NCI-H510A treated with DMSO at 0.1 percent for 48 hours (cell line): ENCODE data around the gene CPNE6.
"Not testable (repeated sequence)": the region's sequence is repeated elsewhere in the genome, so short reads cannot be mapped to it uniquely, and the experiment has no call there.

Experiments used
- DNase-seq: peaks from one replicate; lab custom pipeline; 2025; lab: John Stamatoyannopoulos, UW

Gene CPNE6

DNA sequence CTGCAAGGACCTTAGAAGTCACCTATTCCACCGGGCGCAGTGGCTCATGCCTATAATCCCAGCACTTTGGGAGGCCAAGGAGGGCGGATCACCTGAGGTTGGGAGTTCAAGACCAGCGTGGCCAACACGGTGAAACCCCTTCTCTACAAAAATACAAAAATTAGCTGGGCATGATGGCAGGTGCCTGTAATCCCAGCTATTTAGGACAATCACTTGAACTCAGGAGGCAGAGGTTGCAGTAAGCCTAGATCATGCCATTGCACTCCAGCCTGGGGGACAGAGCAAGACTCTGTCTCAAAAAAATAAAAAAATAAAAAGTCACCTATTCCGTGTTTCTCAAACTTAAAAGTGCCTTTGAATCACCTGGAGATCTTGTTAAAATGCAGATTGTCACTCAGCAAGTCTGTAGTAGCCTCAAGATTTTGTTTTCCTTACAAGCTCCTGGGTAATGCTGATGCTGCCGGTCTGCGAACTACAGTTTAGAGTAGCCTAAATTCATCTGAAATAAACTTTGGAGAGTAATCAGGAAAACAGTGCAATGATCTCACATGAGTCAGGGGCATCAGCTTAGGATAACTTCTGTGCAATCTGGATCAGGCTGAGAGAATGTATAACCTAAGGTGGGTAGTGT is 34.4 kb downstream of the CPNE6 start:
- not testable (repeated sequence) for DNase-seq

DNA sequence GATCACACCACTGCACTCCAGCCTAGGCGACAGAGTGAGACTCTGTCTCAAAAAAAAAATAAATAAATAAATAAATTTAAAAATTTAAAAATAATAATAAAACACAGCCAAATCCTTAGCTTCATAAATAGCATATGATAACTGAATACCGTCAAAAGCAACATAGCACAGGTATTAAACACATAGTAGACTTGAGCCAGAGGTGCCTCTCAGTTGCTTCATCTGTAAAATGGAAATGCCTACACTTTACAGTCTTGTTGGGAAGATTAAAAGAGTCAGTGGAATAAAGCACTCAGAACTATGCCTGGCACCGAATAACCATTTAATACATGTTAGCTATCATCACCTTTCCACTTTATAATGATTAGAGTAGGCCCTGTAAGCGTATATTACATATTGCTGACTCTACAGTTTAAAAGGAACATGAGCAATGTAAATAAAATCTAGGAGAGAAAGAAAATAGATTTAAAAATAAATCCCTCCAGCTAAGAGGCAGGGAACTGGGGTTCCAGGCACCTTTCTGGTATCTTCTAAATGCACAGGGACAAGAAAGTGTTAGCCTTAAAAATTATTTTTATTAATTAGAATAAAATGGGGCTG is 35.4 kb downstream of the CPNE6 start:
- no peak for DNase-seq

DNA sequence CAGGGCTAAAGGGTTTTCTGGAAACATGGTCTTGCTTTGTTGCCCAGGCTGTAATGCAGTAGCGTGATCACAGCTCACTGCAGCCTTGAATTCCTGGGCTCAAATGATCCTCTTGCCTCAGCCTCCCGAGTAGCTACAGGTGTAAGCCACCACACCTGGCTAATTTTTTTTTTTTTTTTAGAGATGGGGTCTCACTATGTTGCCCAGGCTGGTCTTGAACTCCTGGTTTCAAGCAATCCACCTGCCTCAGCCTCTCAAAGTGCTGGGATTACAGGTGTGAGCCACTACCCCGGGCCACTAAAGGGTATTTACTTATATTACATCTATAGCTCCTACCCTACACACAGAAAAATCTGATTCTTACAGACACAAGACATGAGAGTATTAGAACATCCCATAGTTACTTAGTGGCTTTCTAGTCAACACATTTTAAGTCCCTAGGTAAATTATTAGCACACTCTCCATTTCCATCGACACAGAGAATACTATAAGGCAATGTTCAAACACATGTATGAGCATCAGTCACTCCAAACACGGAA is 37.0 kb downstream of the CPNE6 start:
- DNase-seq, result no peak

DNA sequence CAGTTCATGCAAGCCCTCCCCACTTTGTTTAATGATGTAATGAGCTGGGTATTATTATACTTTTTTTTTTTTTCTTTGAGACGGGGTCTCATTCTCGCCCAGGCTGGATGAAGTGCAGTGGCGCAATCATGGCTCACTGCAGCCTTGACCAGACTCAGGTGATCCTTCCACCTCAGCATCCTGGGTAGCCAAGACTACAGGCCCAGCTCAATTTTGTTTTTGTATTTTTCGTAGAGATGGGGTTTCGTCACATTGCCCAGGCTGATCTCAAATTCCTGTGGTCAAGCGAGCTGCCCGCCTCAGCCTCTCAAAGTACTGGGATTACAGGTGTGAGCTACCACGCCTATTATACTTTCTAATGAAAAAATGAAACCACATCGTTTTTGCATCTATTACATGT is 38.7 kb downstream of the CPNE6 start:
- no peak for DNase-seq

DNA sequence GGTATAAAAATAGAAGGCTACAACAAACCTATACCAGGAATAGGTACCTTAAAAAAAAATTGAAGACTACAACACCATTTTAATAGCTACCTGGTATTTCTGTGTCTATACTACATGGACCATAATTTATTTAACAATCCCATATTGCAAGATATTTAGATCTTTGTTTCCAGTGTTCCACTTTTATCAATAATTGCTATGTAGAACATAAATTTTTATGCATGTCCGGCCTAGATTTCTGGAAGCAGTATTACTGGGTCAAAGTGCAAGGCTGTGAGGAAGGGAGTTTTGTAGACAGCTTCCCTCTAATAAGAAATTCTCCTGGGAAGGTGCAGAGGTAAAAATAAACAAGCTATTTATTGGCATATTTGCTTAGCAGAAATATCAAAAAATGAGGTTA is 39.2 kb downstream of the CPNE6 start:
- DNase-seq, result no peak

DNA sequence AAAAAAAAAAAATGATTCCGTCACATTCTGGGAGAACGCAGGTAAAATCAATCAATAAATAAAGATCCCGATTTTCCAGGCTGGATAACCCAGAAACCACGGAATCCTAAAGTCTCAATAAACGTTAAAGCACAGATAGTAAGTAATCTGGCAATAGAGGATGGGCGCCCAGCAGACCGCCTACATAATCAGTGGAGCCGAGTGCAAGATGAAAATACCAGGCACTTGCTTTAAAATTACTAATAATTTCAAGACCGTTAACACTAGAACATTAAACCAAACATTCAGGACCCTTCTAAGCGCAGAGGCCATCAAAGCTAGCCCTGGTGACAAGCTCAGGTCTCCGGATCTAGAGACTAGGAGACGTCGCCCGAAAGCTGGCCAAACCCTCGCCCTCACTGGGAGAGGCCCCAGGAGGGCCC is 42.0 kb downstream of the CPNE6 start:
- no peak for DNase-seq

DNA sequence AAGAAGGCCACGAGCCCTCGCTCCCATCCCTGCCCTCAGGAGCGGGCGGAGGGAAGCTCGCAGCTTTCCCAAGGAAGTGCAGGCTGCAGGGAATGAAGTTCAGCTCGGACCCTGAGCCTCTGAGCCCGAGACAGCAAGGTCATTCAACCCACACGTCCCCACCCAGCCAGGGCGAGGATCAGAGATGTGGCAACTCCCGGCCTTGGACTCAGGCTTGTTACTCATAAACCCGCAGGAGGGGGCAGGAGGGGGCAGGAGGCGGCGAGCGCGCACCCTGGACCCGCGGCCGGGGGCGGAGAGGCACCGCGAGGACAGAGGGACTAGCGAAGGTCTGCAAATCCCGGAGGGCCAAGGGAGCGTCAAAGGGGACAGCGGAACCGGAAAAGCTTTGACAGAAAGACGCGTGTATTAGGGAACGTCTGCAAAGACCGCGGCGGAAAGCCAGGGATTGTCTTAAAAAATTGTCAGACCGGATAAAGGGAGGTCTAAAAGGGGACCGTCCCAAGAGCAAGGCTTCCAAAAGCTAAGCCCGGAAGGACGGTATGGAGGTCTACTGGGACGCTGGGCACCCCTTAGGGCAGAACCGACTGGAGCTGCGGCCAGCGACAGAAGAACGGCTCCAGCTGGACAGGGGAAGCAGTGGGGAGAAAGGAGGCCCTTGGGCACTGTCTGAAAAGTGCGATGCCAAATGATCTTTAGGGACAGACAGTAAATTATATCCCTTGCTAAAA is 42.6 kb downstream of the CPNE6 start:
- DNase-seq, result peak; percentile 96

DNA sequence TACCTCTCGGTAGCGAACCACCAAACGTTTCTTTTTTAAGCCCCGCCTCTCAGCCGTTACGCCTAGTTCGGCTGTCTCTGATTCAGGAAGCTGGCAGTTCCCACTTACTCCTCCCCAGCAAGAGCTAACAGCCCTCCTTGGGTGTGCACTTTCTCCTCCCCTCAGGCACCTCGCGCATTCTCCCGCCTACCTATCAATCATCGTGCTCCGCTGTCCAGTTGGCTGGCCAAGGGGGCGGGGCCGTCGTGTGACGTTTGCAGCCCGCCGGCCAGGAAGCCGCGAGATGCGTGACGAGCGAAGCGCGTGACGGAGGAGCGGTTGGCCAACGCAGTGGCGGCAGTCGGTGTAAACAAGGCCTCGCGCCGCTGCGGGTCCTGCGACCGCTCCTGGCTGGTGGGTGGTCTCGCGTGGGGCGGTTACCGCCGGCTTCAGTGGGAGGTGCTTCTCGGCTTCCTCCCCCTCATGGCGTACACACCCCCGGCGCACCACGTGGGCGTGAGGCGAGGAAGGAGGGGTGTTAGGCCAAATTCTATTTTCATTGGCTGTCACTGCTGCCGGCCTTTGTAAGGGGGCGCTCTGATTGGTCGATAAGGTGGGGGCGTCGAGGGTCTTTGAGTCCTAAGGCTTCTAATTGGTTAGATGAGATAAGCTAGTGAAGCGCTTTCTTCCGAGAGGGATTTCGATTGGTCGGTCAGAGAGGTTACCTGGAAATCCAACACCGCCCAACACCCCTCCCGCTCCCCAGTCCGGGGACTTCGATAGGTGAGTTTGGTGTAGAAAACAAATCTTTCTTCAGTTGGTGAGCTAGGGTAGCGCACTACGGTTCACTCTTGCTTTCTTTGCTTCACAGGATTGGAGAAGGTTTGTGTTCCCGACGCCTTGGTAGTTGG is 43.4 kb downstream of the CPNE6 start, which contains the start of the genes DCAF11 and NRL:
TSS of gene DCAF11 (plus strand) at position 246 of the 890 bp plus-strand sequence. CDS start 818 bp downstream, outside the sequence.
TSS of gene NRL (minus strand) at position 418 of the 890 bp plus-strand sequence. CDS start 32,101 bp downstream, outside the sequence.
- peak; percentile 98 for DNase-seq

DNA sequence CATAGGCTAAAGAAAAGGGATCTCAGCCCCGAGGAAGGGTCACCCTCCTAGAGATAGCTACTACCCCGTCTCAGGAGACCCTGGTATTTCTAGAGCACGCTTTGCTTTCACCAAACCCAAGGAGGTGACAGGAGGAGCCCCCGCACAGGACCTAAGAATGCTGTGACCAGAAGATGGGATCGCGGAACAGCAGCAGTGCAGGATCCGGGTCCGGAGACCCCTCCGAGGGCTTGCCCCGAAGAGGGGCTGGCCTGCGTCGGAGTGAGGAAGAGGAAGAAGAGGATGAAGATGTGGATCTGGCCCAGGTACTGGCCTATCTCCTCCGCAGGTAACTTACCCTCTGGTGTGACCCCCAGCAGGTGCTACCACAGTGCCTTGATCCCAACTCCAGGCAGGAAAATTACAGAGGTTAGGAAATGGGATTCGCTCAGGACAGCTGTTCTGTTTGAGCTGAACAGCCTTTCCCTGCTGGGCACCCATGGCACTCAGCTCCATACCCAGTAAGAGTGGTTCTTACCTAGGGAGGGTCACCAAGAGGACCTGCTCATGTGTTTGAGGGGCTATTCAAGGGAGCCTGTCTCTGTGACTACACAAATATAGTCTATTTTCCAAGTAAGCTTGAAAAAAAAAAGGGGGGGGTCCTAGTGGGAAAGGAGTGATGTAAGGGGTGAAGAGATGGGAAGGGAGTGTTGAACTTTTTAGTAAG is 44.2 kb downstream of the CPNE6 start:
- no peak for DNase-seq

DNA sequence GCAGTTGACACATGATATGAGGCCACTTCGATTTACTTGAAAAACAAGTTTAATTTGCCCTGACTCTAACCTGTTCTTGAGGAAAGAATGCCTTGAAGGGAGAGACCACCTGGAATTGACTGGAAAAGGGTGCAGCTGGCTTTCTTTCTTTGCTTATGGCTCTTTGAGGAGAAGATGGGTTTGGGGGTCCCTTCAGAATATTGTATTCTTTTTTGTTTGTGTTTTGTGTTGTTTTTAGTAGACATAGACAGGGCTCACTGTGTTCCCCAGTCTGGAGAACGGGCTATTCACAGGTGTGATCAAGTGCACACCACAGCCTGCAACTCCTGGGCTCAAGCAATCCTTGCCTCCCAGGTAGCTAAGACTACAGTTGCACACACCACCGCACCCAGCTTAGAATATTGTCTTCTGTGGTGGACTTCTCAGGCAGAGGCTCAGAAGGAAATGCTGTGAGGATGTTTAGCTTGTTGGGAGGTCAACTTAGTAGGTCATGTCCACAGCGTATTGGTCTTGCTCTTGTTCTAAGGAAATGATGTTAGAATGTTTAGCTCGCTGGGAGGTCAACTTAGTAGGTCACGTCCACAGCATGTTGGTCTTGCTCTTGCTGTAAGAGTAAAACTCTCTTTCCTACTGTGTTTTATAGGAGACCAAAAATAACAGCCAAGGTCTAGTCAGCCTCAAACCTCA is 44.9 kb downstream of the CPNE6 start:
- DNase-seq, result no peak

DNA sequence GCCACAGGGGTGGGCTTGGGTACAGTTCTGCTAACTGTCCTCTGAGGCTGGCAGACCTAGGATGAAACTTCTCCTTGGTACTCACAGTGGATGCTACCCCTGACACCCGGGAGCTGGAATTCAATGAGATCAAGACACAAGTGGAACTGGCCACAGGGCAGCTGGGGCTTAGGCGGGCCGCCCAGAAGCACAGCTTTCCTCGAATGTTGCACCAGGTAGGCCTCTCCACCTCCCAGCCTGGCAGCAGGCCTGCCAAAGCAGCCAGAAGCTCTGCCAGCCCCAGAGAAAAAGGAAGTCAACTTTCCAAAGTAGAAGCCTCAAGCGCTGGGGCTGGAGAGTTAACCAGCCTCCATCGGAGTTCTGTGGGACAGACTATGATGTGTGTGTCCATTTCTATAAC is 45.8 kb downstream of the CPNE6 start:
- DNase-seq, result no peak

DNA sequence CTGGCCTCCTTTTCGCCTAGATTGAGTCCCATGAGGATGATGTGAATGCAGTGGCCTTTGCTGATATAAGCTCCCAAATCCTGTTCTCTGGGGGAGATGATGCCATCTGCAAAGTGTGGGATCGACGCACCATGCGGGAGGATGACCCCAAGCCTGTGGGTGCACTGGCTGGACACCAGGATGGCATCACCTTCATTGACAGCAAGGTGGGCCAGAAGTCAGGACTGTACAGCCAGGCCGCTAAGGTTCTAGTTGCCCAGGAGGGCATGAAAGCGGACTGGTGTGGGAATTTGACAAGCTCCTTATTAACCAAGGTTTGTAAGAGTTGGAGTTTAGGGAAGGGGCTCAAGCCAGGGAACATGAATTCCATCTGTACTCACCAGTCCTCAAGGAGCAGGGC is 48.3 kb downstream of the CPNE6 start:
- no peak for DNase-seq

DNA sequence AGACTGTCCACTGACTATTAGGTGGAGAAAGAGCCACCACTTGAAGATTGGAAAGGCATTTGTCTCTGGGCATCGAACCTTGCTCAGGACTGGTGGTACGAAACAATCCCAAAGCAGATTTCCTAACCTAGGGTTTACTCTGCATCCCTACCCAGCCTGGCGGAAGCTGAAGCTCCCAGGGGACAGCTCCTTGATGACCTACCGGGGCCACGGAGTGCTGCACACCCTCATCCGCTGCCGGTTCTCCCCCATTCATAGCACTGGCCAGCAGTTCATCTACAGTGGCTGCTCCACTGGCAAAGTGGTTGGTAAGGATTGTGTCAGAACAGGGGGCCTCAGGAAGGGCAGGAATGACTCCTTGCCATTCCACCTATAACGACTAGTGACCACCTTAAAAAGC is 49.8 kb downstream of the CPNE6 start:
- DNase-seq, result no peak

DNA sequence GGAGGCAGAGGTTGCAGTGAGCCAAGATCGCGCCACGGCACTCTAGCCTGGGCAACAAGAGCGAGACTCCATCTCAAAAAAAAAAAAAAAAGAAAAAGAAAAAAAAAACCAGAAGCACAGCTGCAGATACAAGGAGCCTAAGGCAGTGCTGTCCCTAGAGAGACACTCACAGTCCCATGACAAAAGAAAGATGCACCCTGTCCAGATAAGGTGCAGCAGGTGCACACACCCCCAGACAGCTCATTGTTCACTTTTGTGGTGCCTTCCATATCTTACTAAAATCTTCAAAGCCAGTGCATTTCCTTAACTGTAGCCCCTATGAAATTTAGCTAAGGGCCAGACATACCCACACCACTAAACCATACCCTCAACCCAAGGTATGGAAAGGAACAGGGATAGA is 51.1 kb downstream of the CPNE6 start:
- no peak for DNase-seq

DNA sequence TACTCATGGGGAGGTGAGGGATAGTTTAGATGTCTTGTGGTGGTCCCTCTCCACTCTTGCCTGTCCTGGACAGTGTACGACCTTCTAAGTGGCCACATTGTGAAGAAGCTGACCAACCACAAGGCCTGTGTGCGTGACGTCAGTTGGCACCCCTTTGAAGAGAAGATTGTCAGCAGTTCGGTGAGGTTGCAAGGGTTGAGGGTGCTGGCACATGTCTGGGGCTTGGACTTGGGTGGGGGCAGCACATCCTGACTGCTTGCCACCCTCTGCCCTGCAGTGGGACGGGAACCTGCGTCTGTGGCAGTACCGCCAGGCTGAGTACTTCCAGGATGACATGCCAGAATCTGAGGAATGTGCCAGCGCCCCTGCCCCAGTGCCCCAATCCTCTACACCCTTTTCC is 51.5 kb downstream of the CPNE6 start:
- no peak for DNase-seq

DNA sequence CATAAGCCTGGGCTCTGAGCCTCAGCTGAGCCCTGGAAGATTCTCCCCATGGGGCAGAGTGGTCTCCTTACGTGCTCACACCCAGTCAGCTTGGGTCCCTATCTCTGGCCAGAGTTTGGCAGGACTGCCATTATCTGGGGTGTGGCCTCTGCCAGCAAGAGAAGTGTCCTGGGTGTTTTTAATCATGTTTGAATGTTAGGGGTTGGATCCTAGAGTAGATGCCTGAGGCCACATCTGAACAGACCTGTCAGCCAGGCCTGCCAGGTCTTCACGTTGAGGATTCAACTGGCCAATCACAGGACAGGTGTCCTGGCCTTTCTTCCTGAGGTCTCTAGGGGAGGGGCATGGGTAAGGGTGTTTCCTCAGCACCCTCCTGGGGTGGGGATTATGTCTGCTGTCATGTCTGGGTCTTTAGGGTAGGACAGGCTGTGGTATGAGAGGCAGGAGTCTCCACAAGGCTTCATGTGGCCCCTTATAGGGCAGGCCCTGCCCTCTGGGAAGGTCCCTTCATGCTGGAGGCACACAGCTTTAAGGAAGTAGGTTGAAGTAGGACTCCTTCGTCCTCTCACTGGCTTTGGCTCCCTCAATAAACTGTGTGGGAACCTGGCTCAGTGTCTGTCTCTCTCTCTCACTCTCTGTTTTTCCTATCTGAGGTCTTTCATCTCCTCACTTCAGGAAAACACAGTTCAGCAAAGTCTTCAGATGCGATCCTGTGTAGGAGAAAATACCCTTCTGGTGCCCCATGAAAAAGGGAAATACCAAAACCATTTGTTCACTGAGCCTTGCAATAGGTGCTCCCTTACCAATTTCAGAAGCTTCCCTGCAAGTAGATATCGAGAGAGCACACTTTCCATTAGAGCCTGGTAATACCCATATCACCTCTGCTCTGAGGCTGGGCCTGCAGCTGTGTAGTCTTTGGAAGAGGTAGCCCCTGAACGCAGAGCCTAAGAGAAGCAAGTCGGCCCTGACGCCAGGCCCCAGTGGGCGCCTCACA is 52.4 kb downstream of the CPNE6 start:
- DNase-seq, result no peak

DNA sequence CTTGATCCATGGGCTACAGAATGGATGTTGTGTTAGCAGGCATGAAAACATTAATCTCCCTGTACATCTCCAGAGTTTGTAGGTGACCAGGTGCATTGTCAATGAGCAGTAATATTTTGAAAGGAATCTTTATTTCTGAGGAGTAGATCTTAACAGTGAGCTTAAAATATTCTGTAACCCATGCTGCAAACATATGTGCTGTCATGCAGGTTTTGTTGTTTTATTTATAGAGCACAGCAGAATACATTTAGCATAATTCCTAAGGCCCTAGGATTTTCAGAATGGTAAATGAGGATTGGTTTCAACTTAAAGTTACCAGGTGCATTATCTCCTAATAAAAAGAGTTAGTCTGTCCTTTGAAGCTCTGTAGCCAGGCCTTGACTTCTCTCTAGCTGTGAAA is 55.6 kb downstream of the CPNE6 start:
- no peak for DNase-seq

DNA sequence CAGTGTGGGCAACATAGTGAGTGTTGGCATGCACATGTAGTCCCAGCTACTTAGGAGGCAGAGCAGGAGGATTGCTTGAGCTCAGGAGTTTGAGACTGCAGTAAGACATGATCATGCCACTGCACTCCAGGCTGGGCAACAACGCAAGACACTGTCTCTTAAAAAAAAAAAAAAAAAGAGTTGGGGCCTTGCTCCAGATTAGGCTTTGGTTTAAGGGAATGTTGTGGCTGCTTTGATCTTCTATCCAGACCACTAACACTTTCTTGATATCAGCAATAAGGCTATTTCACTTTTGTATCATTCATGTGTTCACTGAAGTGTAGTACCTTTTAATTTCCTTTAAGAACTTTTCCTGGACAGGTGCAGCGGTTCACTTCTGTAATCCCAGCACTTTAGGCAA is 56.3 kb downstream of the CPNE6 start:
- DNase-seq, result no peak
